DMS53 treated with DMSO at 0.1 percent for 48 hours (cell line): ENCODE measurements around the gene P2RY2.

ENCODE experiments used
- DNase-seq: peaks from one replicate; lab custom pipeline; 2025; ENCODE audit not compliant: unreplicated experiment; lab: John Stamatoyannopoulos, UW

Gene P2RY2

DNA sequence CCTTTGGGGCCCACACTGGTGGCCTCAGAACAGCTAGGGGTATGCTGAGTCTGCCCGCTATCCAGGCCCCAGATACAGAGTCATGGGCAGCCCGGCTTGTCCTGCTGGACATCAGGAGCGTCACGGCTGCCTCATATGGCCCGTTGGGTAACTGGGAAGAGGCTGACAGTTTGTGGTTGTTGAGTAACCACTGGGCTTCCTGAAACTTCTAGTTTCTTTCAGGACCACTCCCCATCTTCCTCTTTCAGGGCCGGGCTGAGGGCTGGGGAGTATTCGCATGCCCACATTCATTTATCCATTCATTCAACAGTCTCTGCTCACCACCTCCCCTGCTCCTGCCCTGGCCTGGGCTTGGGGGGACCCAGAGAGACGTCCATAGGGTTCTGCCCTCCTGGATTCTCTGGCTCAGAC lies 13.4 kb upstream of the P2RY2 start:
- no peak for DNase-seq

DNA sequence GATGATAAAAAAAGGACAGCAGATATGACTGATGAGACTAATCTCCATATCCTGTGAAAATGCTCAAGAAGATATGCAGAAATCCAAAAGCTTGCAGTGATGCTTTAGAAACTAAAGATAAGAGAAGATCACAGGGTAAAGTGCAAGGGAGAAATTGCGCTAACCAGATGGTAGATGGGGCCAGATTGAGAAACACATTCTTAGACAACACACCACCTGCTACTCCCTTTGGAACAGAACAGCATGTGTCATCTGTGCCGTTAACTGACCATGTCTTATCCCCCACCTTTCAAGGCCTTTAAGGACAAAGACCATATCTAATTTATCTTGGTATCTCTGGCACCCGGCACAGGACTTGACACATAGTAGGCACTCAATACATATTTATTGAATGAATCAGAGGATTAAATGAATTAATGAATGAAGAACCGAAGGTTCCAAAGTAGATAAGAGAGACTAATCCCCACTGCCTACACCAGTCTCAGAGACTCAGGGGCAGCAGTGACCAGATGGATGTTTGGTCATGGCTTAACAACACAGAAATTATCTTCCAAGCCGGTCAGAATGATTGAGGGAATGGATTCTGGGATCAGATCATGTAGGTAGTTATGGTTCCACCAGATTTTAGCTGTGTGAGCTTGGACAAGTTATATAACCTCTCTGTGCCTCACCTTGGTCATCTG lies 12.3 kb upstream of the P2RY2 start:
- DNase-seq, result no peak

DNA sequence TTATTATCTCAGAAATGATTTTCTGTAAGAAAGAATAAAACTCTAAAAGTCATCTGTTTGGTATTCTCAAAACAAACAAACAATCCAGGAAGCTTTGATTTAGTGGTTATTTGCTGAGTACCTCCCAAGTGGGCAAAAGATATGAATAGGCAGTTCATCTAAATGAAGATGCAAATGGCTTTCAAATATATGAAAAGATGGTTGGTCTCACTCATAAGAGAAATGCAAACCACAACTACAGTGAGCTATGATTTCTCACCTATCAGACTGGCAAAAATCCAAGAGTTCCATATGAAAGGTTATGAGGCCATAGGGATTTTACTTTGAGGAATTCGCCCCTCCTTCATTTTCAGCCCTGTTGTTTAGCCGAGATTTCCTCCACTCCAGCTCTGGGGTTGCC lies 11.3 kb upstream of the P2RY2 start:
- DNase-seq, result no peak

DNA sequence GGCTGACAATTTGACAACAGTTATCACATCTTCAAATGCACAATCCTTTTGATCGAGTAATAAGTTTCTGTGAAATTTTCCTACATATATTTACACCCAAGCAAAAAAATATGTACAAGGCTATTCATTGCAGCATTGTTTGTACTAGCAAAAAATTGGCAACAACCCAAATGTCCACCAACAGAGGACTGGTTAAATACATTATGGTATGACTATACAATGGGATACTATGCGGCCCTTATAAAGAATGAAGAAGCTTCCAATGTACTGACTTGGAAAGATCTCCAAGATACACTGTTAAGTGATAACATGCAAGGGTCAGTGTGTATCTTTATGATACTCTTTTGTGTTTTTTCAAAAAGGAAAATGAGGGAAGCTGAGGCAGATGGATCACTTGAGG lies 8.2 kb upstream of the P2RY2 start:
- DNase-seq, result no peak

DNA sequence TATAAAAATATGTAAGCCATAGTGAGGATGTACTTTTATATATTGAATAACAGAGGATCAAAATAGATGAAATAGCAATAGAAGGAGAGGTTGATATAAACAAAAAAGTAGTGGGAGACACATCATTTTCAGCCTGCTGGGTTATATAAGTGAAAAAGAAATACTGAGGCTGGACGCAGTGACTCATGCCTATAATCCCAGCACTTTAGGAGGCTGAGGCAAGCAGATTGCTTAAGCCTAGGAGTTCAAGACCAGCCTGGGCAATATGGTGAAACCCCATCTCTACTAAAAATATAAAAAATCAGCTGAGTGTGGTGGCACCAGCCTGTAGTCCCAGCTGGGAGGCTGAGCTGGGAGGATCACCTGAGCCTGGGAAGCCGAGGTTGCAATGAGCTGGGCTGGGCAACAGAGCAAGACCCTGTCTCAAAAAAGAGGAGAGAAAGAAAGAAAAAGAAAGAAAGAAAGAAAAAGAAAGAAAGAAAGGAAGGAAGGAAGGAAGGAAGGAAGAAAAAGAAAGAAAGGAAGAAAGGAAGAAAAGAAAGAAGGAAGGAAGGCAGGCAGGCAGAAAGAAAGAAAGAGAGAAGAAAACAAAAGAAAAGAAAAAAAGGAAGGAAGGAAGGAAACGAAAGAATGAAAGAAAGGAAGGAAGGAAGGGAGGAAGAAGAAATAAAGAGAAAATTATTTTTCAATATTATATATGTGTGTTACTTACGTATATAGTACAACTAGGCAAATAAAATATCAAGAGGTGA lies 7.0 kb upstream of the P2RY2 start:
- DNase-seq, result no peak

DNA sequence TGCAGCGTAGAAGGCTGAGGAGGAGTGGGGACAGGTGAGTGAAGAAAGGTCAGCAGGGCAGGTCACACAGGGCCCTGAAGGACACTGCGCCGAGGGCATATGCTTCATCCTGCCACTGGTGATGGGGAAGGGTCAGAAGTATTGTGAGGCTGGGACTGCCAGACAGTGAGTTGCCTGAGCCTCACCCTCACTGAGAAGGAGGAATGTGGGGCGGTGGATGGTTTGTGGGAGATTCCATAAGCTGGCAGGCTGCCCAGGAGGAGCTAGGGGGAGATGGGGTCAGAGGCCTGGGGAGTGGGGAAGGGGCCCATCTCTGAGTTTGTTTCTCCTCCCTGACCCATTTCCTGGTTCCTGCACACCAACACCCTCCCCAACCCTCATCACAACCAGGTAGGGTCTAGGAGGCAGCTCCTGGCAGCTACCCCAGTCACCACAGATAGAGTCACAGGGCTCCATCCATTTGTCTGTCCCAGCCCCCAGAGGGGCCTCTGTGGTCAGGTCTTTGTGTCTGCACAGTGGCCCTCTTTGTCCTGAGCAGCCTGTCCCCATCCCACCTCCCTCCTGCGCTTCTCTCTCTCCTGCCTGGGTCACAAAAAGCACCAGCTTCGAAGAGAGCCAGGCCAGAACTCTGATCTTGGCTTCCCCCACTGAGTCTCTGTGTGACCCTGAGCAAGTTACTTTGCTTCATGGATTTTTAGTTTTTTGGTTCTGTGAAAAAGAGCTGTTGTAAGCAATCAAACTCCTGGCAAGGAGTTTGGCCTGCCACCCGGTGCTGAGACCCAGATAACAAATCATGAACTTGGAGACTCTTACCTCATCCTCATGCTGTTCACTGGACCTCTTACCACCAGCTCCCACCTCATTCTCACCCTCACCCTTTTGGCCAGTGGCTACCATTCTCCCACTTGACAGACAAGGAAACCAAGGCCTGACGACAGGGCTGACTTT lies 4.6 kb upstream of the P2RY2 start:
- DNase-seq, result no peak

DNA sequence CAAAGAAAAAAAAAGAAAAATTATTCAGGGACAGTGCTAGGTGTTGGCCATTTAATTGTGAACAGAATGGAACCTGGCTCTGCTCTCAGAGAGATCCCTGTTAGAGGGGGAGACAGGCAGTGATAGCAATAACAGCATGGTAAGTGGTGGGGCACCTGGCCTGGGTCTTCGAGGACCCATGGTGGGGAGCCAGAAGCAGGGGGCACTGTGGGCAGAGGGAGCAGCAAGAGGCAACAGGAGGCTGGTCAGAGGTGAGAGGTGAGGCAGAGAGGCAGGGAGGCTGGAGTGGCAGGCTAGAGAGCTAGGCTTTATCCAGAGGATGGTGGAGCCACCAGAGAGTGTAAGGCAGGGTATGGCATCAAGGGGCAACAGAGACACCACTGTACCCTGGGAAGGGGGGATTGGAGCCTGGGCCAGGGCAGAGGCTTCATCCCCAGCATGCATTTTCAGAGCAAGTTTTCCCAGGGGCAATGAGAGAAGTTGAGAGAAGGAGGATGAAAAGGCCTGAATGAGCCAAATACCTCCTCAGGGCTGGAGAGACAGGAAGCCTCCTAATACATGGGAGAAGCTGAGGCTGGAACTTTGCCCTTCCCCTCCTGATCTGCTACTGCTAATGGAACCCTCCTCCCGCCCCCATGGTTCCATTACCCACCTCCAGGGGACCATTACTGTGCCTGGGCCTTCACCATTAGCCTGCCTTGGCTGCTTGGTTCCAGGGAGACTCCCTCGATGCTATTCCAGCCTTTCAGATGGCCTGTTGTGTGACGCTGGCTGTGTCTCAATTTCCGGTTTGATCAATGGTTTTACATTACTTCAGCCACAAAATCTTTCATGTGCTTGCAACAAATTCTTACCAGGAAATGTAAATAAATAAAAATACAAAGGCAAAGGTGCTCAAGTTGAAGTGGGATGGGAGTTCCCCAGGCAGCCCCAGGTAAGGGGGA lies 2.6 kb upstream of the P2RY2 start:
- no peak for DNase-seq

DNA sequence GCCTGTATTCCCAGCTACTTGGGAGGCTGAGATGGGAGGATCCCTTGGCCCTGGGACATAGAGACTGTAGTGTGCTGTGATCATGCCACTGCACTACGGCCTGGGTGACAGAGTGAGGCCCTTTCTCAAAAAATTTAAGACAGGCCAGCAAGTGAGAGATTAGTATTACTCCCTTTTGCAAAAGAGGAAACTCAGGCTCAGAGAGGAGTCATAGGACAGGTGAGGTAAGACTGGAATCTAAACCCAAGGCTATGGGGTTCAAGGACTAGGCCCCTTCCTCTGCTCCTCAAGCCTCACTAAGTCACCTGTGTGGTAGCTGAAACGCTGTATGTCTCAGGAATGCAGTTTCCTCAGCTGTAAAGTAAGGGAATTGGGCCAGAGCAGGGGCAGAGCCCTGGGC lies 1.6 kb upstream of the P2RY2 start:
- DNase-seq, result no peak

DNA sequence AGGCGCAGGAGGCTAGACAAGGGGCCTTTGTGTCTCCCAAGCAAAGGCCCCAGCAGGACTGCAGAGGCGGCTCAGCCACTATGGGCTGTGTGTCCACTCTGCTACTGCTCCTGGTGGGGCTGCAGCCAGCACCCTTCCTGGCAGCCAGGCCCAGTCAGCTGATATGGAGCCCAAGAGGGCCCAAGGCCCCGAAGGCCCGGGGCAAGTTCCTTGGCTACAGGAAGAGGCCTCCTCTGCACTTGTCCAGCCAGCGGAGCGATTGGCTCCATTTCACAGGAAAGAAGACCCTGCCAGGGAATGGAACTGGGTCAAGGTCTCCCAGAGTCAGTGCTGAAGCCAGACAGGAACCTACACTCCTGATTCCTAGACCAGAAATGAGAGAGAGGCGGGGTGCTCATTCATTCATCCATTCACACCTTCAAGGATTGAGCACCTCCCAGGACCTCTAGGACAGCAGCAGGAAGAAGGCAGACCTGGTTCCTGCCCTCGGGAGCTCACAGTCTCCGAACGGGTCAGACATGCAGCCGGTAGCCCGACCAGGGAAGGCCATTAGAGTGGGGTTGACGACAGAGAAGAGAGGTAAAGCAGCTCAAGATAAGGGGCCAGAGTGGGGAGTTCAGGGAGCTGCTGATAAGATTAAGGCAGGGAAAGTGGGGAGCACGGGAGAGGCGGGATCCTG lies 811 bp upstream of the P2RY2 start:
- DNase-seq, result no peak

DNA sequence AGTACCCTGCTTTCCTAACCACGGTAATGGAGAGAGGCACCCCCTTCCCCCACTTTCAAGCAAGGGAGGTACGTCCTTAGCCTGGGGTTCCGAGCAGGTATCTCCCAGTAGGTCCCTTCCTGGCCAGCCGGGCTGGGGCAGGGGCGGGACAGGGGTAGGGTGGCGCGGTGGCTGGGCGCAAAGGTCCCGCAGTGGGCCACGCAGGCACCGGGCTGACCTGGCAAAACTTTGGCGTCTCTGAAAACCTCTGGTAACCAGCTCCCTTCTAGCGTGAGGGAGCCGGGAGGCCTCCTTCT lies 323 bp upstream of the P2RY2 start:
- no peak for DNase-seq

DNA sequence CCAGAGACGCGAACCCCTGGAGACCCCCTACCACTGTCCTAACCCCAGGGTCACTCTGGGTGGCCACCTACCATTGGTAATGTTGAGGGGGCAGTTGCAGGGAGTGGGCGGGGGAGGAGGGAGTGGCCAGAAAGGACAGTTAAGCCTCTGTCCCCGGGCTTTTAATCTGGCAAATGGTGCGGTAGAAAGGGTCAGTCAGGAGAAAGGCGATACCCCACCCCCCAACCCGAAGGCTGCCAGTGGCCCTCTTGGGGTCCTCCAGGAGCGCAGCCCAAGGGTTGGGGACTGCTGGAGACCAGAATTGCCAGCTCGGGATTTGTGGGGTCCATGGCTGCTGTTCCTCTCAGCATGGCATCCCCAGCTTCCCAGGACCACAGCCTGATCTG lies 742 bp downstream of the P2RY2 start:
- no peak for DNase-seq

DNA sequence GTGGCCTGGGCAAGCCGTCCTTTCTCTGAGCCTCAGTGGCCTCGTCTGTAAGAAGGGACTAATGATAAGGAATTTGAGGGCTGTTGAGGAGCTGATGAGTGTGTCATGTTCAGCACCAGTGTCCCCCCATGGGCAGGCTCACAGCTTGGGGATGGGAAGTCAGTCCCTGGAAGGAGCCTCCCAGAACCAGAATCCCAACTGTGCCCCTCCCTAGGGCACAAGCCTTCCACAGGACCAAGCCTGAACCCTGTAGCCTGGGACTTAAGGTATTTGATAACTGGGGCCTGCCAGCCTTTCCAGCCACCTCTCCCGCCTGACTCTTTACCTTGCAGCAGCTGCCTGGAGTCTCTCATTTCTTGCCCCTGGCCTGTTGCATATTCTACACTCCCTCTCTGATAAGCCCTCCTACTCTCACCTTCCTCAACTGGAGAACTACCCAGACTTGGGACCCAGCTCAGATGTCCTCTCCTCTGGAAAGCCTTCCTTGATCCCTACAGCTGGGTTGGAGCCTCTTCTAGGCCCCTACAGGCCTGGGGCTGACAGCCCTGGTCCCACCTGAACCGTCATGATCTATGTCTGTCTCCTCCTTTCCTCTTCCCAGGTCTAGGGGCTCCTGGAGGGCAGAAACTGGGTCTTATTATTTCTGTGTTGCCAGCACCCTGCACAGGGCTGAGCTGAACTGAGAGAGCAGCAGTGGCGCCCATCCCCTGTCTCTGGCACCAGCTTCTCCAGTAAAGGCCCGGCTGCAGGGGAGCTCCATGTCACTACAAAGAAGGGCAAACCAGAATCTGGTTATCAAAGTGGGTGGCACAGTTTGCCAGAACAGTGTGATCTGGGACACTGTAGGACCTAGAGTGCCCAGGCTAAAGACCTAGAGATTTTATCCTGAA lies 1.6 kb downstream of the P2RY2 start:
- no peak for DNase-seq

DNA sequence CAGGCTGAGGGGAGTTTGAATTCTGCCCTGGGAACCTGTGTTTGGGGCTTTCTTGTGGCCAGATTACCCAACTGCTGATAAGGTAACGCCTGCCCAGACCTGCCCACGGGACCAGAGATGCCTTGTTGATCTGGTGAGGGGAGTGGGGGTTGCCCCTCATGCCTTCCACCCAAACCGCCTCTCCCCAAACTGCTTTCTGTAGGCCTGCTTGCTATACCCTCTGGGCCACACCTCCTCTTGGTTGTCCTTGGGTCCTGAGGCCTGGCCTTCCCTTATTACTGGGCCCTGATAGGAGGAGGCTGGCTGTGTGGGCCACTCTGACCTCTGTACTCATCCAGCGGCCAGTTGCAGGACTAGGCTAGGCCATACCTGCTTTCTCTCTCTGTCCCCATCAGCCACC lies 3.4 kb downstream of the P2RY2 start:
- no peak for DNase-seq

DNA sequence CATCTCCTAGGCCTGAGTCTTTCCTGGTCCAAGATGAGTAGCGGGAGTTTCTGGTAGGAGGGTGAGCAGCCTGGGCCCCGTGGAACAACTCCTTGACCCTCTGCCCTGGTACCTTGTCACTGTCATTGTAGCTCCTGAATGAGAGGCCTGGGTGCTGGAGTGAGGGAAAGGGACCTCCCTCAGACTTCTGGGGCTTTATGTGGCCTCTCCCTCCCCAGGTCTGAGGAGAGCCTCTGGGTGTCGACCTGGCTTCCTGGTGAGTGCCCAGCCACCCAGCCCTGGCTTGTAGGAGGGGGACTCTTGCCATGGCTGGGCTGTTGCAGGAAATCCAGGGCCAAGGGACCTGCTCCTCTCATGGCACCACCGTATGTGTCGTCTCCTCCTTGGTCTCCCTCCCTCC lies 3.9 kb downstream of the P2RY2 start:
- no peak for DNase-seq

DNA sequence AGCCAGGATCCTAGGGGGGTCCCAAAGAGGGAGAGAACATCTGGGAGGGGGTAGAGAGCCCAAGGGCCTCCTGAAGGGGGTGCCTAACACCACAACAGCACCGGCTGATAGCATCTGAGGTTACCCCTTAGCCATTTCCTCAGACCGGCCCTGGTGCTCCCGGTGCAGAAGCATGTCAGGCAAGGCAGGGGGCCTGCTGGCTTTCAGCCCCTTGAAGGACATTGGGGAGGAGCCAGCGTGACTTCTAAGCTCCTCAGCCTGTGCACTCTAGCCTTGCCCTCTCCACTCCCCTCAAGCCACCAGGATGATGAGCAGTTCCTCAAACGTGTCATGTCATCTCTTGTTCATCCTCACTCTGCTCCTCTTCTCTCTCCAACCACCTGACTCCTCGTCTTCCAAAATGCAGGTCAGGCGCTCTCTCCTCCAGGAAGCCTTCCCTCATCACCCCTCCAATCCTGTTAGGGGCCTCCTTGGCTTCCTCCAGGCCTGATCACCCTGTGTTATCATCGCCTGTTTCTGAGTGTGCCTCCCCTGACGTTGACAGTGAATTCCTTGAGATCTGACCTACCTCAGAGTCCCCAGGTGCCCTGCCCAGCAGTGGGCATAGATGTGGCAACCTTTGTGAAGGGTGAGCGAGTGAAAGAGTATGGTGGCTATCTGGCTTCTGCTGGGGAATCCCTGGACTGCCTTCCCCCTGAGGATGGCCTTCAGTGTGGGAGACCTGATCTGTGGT lies 6.1 kb downstream of the P2RY2 start:
- DNase-seq, result no peak

DNA sequence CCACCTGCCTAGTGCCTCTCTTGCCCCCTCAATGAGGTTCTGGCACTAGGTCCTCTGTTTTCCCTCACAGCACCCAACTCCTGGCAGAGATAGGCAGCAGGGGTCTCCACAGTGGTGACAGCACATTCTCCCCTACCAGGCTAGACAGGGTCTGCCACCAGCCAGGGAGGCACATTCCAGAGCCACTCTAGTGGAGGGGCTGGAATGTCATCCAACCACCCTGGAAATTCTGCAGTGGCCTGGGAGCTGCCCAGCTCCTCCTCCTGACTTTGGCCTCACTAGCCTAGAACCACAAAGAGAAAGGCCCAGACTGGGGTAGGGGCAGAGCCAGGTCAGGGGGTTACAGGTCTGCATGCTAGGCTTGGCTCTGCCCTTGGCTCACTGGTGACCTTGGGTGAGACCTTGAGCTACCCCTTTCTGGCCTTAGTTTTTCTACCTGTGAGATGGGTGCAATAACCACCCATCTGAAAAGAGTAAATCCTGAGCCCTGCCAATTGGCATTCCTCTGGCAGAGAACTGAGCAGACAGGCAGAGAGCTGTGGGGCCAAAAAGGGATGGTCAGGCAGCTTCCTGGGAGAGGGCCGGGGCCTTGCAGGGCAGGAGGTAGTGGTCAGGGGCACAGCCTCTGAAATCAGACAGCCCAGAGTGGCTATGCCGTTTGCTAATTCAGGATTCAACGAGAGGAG lies 7.1 kb downstream of the P2RY2 start:
- DNase-seq, result no peak

DNA sequence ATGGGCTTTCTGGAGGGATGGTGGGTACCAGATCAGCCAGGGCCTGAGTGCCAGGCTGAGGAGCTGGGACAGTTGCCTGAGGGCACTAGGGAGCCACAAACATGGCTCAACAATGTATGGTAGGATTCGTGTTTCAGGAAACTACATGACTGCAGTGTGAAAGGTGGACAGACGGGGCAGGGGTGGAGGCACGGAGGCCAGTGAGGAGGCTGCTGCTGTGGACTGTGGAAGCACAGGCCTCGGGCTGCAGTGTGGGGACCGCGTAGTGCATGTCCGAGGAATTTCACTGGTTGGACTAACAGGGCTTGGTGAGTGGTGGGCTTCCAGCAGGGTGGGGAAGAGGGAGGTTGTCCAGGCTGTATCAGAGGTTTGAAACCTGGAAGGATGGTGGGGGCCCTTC lies 7.8 kb downstream of the P2RY2 start:
- no peak for DNase-seq
